ENCODE data around the gene SLC4A1AP.
"Not testable (repeated sequence)": the region's sequence is repeated elsewhere in the genome, so short reads cannot be mapped to it uniquely, and the experiment has no call there.

The SLC4A1AP gene

GRCh38 chr2:27652790-27653189, 10.9 kb upstream of the SLC4A1AP start:
- no peak for DNase-seq

DNA sequence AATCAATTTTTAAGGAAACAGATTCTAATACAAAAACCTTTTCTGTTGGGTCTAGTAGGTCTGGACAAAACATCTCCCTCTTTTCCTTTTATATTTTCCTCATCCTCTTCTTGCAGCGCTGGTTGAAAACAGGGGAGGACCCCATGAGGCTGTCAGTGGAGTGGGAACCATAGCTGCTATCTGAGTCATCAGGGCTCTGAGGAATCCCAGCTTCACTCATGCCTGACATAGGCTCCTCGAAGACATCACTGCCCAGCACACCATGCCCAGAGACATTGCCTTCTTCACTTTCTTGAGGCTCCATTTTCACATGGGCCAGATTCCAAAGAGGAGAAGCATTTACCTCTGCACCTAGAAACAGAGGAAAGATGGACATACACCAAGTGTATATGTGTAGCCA, 10.3 kb upstream of the SLC4A1AP start:
- DNase-seq = no peak

DNA sequence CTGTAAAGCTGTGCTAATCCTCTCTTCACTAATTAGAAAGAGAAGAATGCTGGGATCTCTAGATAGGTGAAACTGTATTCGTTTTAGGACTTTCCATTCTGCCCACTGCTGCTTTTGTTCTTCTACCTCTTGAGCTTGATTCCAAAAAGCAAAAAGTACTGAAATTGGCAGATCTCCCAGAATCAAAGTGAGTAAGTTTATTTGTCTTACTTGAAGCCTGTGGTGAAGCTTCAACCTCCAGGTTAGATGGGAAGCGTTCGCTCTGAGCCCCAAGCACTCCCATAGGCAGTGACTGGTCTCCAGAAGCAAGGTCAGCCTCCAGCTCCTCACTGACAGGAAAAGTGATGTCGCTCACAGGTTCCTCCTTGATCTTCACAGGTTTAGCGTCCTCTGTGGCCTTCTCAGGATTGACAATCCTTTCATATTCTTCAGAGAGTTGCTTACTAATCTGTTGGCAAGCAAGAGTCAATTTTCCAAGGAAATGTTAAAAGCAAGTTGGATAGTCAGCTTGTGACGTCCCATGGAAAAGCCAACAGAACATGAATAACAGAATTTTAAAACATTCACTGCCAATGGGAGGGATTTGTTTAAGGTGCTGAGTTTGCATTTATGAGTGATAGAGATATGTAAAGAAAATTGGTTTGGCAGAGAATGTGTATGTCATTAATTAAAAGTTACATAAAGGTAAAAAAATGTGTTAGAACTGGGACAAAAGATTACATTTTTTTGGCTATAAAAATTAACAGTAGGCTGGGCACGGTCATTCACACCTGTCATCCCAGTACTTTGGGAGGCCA, 8.3 kb upstream of the SLC4A1AP start:
- DNase-seq = no peak

GRCh38 chr2:27661371-27661770, 2.3 kb upstream of the SLC4A1AP start:
- no peak for DNase-seq

- DNase-seq = no peak
These were observed 475 bp downstream of the SLC4A1AP start for GRCh38 chr2:27664154-27664574.

GRCh38 chr2:27664622-27665363, 1.1 kb downstream of the SLC4A1AP start:
- DNase-seq = no peak

DNA sequence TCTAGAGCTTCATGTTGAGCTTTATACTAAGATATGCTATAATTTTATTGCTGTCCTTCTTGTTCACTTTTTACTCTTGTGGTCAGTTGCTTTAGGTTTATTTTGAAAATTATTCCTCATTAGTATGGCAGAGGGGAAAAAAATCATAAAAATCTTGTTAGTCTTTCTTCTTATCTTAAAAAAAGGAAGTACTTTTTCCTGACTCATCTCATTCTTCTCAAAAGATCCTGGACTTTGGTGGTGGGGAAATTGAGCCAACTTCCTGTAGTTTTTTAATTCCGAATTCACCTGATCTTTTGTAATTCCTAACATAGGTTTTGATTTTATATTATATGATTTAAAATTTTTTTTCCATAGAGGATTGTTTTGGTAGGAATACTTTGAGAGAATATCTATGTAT, 3.8 kb downstream of the SLC4A1AP start:
- DNase-seq = no peak

DNA sequence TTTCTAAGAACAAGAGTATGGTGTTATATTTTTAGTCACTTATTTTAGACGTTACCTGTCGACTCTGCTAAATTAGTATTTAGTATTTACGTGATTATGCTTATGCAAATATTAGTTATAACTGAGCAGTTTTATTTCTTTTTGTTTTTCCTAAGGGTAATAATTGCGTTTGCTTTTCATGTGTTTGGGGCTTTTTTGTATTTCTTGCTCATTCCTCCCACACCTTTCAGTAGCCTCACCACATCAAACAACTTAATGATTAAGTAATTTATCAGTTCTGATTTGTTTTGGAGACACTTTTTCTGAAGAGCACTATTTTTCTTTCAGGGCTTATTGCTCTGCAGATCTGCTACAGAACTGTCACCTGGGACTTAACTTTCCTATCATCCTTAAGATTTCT, 7.5 kb downstream of the SLC4A1AP start:
- no peak for DNase-seq

- DNase-seq = no peak
These were observed 9.2 kb downstream of the SLC4A1AP start for GRCh38 chr2:27672723-27673486.

DNA sequence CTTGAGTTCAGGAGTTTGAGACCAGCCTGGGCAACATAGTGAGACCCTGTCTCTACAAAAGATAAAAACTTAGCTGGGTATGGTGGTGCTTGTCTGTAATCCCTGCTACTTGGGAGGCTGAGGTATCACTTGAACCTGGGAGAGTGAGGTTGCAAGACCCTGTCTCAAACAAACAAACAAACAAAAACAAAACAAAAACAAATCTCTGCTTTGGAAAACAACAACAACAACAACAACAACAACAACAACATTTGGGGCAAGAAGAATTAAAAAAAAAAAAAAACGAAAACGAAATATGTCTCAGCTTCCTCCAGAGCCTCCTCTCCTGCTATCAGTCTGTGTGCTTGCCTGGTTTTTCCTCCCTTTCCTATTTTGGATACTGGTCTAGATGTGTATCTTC, 16.9 kb downstream of the SLC4A1AP start:
- DNase-seq = no peak

- no peak for DNase-seq
These were observed 18.2 kb downstream of the SLC4A1AP start for GRCh38 chr2:27681841-27682240.

GRCh38 chr2:27682334-27682771, 18.7 kb downstream of the SLC4A1AP start:
- not testable (repeated sequence) for DNase-seq

- peak; percentile 91 for DNase-seq
These were observed 19.8 kb downstream of the SLC4A1AP start for GRCh38 chr2:27683390-27684071.

- not testable (repeated sequence) for DNase-seq
These were observed 21.3 kb downstream of the SLC4A1AP start for GRCh38 chr2:27685006-27685405.

DNA sequence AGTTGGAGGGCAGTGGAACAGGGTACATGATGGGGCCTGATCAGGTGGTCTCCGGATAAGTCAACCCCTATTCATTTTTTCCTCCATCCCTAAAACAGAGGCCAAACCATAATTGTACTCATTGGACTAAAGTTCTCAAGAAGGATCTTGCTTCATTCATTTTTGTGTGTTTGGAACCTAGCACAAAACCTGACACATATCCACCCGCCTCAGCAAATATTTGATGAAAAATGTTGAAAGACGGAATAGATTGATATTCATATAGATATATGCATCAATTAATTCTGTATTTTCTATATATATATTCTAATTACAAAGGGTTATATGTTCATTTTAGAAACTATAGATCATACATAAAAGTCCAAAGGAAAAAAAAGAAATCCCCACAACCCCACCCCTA, 21.9 kb downstream of the SLC4A1AP start:
- no peak for DNase-seq

DNA sequence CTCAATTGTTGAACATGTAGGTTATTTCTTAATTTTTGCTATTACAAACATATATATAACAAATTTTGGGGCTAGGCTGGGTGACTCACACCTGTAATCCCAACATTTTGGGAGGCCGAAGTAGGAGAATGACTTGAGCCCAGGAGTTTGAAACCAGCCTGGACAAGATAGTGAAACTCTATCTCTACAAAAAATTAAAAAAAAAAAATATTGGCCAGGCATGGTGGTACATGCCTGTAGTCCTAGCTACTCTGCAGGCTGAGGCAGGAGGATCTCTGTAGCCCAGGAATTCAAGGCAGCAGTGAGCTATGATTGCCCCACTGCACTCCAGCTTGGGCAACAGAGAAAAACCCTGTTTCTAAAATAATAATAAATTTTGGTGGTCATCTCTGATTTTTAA, 23.5 kb downstream of the SLC4A1AP start:
- DNase-seq = no peak

DNA sequence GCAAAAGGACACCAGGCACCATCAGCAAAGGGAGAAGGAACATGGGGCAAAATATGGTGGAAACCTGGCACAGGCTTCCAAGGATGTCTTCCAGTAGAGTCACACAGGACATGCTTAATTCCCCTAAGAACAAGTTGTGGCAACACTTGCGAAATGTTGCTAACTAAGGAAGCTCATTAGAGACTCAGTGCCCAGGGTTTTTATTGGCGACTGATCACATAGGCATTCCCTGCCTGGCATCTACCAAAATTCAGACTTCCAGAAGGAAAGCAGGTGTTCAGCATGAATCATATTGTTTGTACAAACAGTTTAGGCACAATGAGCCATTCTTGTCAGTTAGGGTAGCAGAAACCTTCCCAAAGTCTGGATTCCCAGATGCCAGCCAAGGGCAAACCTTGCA, 25.7 kb downstream of the SLC4A1AP start:
- DNase-seq = no peak

GRCh38 chr2:27690052-27690451, 26.4 kb downstream of the SLC4A1AP start:
- DNase-seq = no peak

DNA sequence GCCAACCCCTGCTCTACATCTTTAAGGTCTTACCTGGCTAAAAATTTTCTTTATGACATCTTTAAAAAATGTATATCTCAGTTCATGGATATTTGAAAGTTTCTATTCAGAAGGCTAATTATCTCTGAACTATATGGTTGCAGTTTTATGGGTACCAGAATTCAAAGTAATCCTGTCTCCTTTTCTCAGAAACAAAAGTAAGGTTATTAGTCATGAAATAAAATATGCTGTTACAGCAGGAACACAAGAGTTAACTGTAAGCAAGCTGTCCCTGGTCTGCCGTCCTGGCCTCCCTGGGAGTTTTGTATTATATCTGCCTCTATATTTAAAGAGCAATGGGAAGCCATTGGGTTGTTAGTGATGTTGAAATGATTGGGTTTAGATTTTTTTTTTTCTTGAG, 34.0 kb downstream of the SLC4A1AP start:
- DNase-seq = no peak

DNA sequence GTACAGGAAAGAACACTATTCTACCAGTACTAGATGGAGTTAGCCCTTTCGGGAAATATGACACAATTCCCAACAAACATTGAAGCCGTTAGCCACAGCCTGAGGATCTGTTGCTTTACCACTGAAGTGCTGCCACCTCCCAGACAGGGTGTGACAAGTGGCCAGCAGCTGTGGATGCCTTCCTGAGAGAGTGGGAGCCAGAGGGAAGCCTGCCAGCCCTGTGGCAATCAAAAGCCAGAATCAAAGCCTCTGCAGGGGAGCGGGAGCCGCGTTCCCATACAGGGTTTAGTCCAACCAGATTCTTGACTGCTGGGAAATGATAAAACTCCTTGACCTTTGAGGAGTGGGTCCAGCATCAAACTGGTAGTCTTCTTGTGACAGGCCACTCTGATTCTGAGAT, 38.0 kb downstream of the SLC4A1AP start:
- DNase-seq = no peak

DNA sequence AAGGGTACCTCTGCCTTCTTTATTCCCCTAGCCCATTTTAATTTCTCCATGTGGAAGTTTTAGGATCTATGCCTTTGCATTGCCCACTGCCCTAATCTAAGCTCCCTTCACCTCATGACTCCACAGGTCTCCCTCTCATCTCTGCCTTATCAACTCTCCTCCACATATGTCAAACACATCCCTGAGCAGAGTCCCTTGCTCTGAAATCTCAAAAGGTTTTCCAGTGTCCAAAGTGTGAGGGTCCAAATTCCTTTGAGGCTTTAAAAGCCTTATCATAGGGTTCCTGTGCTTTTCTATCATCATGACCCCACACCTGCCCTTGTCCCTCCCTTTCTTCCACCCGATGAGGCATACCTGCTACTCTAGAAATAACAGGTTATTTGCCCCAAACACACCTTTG, 38.6 kb downstream of the SLC4A1AP start:
- DNase-seq = no peak

- DNase-seq = peak; percentile 81
These were observed 40.1 kb downstream of the SLC4A1AP start for GRCh38 chr2:27703638-27704341.
